GM23338 (cell line): ENCODE data around the gene WDR37.

Experiments used
- EZH2 ChIP-seq: fragments of 200-600 bp; sonication (generic); IDR thresholded peaks from one replicate; pipeline ENCODE4 v1.8.0; 2017; ENCODE audit warnings: antibody characterized with exemption, mild to moderate bottlenecking, low read depth; ENCODE audit not compliant: unreplicated experiment
- EZH2phosphoT487 ChIP-seq: fragments of 200-600 bp; sonication (generic); IDR thresholded peaks from one replicate; pipeline ENCODE4 v1.8.1; 2018; ENCODE audit warnings: antibody characterized with exemption; ENCODE audit not compliant: unreplicated experiment
- JUNB ChIP-seq: IDR thresholded peaks from one replicate; pipeline ENCODE4 v1.6.1; 2016; ENCODE audit warnings: antibody characterized with exemption; ENCODE audit not compliant: unreplicated experiment
- POLR2AphosphoS5 ChIP-seq: IDR thresholded peaks from 2 replicates; pipeline ENCODE4 v1.6.1; 2016; ENCODE audit warnings: antibody characterized with exemption, low read depth
- TF ChIP-seq, protein P1 (sequence below), 2 experiments: fragments of 200-600 bp in 1 of 2; sonication (generic) in 1 of 2; conservative IDR thresholded peaks; 2 replicates each; pipeline versions ENCODE4 v1.5.1 to v1.6.1; 2016 to 2017; ENCODE audit warnings: antibody characterized with exemption in 2 of 2, low read depth in 2 of 2, mild to moderate bottlenecking in 2 of 2, moderate library complexity in 1 of 2
- TF ChIP-seq, protein P2 (sequence below): IDR thresholded peaks from one replicate; pipeline ENCODE4 v1.6.1; 2018; ENCODE audit warnings: antibody characterized with exemption; ENCODE audit not compliant: unreplicated experiment

DNA sequence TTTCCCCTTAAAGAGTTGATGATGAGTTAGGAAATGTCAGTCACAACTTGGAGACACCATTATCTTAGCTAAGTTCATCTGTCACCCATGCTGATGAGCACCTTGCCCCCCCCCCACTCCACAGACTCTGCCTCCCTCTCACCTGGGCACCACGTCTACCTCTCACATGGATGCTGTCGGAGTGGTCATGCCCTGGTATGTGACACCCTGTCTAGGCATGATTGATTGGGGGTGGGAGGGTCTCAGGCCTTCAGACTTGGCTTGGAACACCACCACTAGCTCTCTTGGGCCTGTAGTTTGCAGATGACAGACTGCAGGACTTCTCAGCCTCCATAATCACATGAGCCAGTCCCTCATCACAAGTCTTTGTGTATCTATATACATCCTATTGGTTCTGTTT lies 78.0 kb downstream of the WDR37 start:
- TF ChIP-seq POLR2AphosphoS5 (no peak), JUNB (no peak), EZH2 (no peak), EZH2phosphoT487 (no peak)
- TF ChIP-seq, protein P1, sequence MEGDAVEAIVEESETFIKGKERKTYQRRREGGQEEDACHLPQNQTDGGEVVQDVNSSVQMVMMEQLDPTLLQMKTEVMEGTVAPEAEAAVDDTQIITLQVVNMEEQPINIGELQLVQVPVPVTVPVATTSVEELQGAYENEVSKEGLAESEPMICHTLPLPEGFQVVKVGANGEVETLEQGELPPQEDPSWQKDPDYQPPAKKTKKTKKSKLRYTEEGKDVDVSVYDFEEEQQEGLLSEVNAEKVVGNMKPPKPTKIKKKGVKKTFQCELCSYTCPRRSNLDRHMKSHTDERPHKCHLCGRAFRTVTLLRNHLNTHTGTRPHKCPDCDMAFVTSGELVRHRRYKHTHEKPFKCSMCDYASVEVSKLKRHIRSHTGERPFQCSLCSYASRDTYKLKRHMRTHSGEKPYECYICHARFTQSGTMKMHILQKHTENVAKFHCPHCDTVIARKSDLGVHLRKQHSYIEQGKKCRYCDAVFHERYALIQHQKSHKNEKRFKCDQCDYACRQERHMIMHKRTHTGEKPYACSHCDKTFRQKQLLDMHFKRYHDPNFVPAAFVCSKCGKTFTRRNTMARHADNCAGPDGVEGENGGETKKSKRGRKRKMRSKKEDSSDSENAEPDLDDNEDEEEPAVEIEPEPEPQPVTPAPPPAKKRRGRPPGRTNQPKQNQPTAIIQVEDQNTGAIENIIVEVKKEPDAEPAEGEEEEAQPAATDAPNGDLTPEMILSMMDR (conservative IDR thresholded peaks at IDR 0.05; ENCODE audit: low read depth in 2 of 2): no peak
- TF ChIP-seq, protein P2, sequence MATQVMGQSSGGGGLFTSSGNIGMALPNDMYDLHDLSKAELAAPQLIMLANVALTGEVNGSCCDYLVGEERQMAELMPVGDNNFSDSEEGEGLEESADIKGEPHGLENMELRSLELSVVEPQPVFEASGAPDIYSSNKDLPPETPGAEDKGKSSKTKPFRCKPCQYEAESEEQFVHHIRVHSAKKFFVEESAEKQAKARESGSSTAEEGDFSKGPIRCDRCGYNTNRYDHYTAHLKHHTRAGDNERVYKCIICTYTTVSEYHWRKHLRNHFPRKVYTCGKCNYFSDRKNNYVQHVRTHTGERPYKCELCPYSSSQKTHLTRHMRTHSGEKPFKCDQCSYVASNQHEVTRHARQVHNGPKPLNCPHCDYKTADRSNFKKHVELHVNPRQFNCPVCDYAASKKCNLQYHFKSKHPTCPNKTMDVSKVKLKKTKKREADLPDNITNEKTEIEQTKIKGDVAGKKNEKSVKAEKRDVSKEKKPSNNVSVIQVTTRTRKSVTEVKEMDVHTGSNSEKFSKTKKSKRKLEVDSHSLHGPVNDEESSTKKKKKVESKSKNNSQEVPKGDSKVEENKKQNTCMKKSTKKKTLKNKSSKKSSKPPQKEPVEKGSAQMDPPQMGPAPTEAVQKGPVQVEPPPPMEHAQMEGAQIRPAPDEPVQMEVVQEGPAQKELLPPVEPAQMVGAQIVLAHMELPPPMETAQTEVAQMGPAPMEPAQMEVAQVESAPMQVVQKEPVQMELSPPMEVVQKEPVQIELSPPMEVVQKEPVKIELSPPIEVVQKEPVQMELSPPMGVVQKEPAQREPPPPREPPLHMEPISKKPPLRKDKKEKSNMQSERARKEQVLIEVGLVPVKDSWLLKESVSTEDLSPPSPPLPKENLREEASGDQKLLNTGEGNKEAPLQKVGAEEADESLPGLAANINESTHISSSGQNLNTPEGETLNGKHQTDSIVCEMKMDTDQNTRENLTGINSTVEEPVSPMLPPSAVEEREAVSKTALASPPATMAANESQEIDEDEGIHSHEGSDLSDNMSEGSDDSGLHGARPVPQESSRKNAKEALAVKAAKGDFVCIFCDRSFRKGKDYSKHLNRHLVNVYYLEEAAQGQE: no peak
